Fibroblast of lung (primary cell): ENCODE measurements around the gene DNAI2.

Experiments used
- EZH2 ChIP-seq: IDR thresholded peaks from 2 replicates; pipeline ENCODE4 v1.5.1; 2012; ENCODE audit warnings: low read length, control low read depth, mild to moderate bottlenecking; ENCODE audit errors: missing control alignments
- TF ChIP-seq, protein P1 (sequence below), 2 donors: IDR thresholded peaks in 1 of 2; conservative IDR thresholded peaks in 1 of 2; 1 replicate in 1 of 2; 2 replicates in 1 of 2; pipeline ENCODE4 v1.5.1; 2011 to 2012; ENCODE audit warnings: low read length in 2 of 2, control low read depth in 1 of 2, inconsistent platforms in 1 of 2, low read depth in 1 of 2, mild to moderate bottlenecking in 1 of 2

DNA sequence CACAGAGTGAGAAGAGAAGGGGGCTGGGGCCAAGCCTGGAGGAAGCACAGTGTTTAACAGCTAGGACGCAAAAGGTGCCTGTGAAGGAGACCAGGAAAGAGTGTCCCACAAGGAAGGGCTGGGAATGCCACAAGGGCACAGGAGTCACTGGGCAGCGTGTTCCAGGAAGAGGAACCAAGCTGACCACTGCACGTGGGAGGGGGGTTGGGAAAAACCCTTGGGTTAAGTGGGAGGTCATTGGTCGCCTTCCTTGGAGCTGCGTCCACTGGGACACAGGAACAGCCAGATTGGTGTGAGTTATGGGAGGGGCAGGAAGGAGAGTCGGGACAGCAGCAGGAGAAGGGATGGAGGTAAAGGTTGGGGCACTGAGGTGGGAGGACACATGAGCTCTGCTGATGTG is 47.8 kb upstream of the DNAI2 start:
- TF ChIP-seq, protein P1, sequence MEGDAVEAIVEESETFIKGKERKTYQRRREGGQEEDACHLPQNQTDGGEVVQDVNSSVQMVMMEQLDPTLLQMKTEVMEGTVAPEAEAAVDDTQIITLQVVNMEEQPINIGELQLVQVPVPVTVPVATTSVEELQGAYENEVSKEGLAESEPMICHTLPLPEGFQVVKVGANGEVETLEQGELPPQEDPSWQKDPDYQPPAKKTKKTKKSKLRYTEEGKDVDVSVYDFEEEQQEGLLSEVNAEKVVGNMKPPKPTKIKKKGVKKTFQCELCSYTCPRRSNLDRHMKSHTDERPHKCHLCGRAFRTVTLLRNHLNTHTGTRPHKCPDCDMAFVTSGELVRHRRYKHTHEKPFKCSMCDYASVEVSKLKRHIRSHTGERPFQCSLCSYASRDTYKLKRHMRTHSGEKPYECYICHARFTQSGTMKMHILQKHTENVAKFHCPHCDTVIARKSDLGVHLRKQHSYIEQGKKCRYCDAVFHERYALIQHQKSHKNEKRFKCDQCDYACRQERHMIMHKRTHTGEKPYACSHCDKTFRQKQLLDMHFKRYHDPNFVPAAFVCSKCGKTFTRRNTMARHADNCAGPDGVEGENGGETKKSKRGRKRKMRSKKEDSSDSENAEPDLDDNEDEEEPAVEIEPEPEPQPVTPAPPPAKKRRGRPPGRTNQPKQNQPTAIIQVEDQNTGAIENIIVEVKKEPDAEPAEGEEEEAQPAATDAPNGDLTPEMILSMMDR (conservative IDR thresholded peaks at IDR 0.05 in 1 of 2, IDR thresholded peaks at IDR 0.05 in 1 of 2; ENCODE audit: low read depth in 1 of 2, low read length in 2 of 2) = no peak
- TF ChIP-seq EZH2 = no peak
